Activated CD8-positive, alpha-beta T cell treated with anti-CD3 and anti-CD28 coated beads for 36 hours (primary cell): Measurements from ENCODE around the gene SVEP1. TPM values are rescaled to one million over a fixed set of nuclear protein-coding genes. Genes with fewer than 3 reads are reported as not detected.

Experiments
- ATAC-seq: fragments of 200-7000 bp; cut with Tn5 transposase; one replicate; pipeline ENCODE4 v1.10.0; 2021; ENCODE audit warnings: mild to moderate bottlenecking, moderate library complexity
- CTCF ChIA-PET: fragments of 350-600 bp; sonication (Branson Sonifier 250); formaldehyde crosslinking; loops from one replicate; lab custom pipeline; 2021; ENCODE audit warnings: antibody characterized with exemption; lab: Charles Lee
- POLR2A ChIA-PET: fragments of 350-600 bp; sonication (Branson Sonifier 250); formaldehyde crosslinking; loops from one replicate; lab custom pipeline; 2021; ENCODE audit warnings: antibody characterized with exemption; lab: Charles Lee
- DNase-seq: peaks from one replicate; pipeline ENCODE4 v3.0.0-alpha.2; 2020
- H3K27ac Mint-ChIP-seq: one replicate; pipeline ENCODE4 v1.8.0; 2021; ENCODE audit warnings: mild to moderate bottlenecking, mixed read lengths
- H3K27me3 Mint-ChIP-seq: one replicate; pipeline ENCODE4 v1.8.0; 2021; ENCODE audit warnings: mixed read lengths
- H3K36me3 Mint-ChIP-seq: one replicate; pipeline ENCODE4 v1.8.0; 2021; ENCODE audit warnings: low read depth, mixed read lengths
- H3K4me1 Mint-ChIP-seq: one replicate; pipeline ENCODE4 v1.8.0; 2021; ENCODE audit warnings: low read depth, mixed read lengths
- H3K4me3 Mint-ChIP-seq: one replicate; pipeline ENCODE4 v1.8.0; 2021; ENCODE audit warnings: mild to moderate bottlenecking, moderate library complexity, mixed read lengths
- H3K9me3 Mint-ChIP-seq: one replicate; pipeline ENCODE4 v1.8.0; 2021; ENCODE audit warnings: mixed read lengths
- intact Hi-C: fragments of 100-400 bp; cut with micrococcal nuclease; formaldehyde crosslinking; loops from one replicate; pipeline ENCODE4 v1.10.0; 2022
- total RNA-seq, 2 experiments: library from RNA; stranded (reverse); gene quantifications; one replicate each; pipeline ENCODE4 v1.2.3, GENCODE V29; 2021
- TF ChIP-seq, protein P1 (sequence below): fragments of 200-600 bp; IDR thresholded peaks from one replicate; pipeline ENCODE4 v1.8.0; 2022; ENCODE audit warnings: antibody characterized with exemption, mild to moderate bottlenecking

SVEP1 gene
- total RNA-seq, 2 experiments from 2014 or later, result not detected

DNA sequence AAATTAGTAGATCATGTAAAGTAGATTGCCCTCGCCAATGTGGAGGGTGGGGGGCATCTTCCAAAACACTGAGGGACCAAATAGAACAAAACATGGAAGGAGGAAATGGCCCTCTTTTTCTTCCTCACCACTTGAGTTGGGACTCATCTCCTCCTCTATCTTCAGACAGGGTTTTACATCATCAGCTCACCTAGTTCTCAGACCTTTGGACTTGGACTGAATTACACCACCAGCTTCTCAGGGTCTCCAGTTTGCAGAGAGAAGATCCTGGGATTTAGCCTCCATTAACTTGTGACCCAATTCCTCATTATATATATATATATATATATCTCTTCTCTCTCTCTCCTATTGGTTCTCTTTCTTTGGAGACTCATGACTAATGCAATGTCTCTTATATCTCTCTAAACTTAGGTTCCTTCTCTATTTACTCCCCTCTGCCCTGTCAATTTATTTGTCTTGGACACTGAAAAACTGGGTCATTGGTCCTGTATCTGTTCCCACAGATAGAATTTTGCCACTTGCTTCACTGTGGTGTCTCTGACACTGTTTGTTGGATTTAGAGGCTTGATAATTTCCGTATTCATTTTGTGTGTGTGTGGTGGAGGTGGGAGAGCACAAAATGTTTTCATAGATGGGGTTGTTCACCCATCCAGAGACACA is 187.6 kb downstream of the SVEP1 start:
- TF ChIP-seq, protein P1, sequence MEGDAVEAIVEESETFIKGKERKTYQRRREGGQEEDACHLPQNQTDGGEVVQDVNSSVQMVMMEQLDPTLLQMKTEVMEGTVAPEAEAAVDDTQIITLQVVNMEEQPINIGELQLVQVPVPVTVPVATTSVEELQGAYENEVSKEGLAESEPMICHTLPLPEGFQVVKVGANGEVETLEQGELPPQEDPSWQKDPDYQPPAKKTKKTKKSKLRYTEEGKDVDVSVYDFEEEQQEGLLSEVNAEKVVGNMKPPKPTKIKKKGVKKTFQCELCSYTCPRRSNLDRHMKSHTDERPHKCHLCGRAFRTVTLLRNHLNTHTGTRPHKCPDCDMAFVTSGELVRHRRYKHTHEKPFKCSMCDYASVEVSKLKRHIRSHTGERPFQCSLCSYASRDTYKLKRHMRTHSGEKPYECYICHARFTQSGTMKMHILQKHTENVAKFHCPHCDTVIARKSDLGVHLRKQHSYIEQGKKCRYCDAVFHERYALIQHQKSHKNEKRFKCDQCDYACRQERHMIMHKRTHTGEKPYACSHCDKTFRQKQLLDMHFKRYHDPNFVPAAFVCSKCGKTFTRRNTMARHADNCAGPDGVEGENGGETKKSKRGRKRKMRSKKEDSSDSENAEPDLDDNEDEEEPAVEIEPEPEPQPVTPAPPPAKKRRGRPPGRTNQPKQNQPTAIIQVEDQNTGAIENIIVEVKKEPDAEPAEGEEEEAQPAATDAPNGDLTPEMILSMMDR, result no peak
- intact Hi-C loops, result no loop called here
- no peaks in the 10 kb centered on the region for H3K27me3 Mint-ChIP-seq
- H3K36me3 Mint-ChIP-seq, result no peaks in the 10 kb centered on the region
- no peak for ATAC-seq
- no peak overlapping the region for H3K4me3 Mint-ChIP-seq
- POLR2A ChIA-PET, result no interaction called here
- H3K9me3 Mint-ChIP-seq, result no peaks in the 10 kb centered on the region
- no peaks in the 10 kb centered on the region for H3K4me1 Mint-ChIP-seq
- no peak overlapping the region for H3K27ac Mint-ChIP-seq
- CTCF ChIA-PET, result no interaction called here
- no peak for DNase-seq

DNA sequence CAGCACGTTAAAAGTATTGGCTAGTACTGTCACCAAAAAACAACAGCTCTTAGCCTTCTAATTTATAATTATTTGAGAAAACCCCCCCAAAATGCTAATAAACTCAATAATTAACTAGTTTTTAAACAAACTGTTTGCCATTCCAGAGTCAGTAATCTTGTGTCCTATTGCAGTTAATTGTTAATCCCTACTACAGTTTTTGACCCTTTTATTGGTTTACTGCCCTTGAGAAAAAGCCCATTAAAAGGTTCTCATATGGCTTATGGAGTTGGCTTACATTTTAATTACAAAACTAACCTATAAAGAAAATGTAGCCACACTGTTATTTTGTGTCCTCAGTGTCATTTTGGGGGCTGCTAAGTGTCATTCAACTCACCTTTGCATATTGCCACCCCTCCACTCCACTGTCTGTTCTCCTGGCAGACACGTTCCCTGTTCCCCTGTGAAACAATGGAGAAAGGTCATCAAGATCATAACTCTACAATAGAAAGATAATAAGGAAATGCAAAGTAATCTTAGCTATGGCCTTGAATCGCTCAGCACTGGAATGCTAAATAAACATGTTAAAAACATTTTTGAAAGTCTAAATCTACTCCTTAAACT is 190.3 kb downstream of the SVEP1 start:
- Mint-ChIP-seq H3K4me3 (no peak overlapping the region), H3K36me3 (no peaks in the 10 kb centered on the region), H3K4me1 (no peaks in the 10 kb centered on the region), H3K9me3 (no peaks in the 10 kb centered on the region), H3K27ac (no peak overlapping the region), H3K27me3 (no peaks in the 10 kb centered on the region)
- DNase-seq (no peak), ATAC-seq (no peak)
- TF ChIP-seq, protein P1, result no peak
- ChIA-PET CTCF (interaction anchor here (1.2 kb wide), 1 partner anchor 12 kb away, joined by 4 read pairs; no protein-coding TSS in a partner anchor), POLR2A (no interaction called here)
- intact Hi-C loops, result no loop called here

DNA sequence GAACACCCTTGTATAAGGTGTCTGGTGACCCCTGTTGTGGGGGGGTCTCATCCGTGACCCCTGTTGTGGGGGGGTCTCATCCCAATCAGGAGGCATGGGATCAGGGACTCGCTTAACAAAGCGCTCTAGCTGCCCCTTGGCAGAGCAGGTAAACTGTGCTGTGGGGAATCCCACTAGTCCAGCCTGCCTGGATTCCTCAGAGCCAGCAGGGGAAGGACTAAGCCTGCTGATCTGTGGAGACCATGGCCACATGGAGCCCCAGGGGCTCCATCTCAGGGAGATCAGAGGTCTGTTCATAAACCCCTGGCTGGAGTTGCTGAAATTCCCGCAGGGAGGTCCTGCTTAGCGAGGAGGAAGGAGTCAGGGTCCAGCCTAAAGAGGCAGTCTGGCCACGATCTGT is 196.1 kb downstream of the SVEP1 start:
- DNase-seq (no peak), ATAC-seq (no peak)
- ChIA-PET CTCF (no interaction called here), POLR2A (no interaction called here)
- Mint-ChIP-seq H3K4me1 (no peaks in the 10 kb centered on the region), H3K27ac (no peak overlapping the region), H3K4me3 (no peak overlapping the region), H3K9me3 (peaks cover 1% of the 10 kb centered on the region), H3K36me3 (no peaks in the 10 kb centered on the region), H3K27me3 (peaks cover 5% of the 10 kb centered on the region)
- intact Hi-C loops, result no loop called here
- TF ChIP-seq, protein P1, result no peak

DNA sequence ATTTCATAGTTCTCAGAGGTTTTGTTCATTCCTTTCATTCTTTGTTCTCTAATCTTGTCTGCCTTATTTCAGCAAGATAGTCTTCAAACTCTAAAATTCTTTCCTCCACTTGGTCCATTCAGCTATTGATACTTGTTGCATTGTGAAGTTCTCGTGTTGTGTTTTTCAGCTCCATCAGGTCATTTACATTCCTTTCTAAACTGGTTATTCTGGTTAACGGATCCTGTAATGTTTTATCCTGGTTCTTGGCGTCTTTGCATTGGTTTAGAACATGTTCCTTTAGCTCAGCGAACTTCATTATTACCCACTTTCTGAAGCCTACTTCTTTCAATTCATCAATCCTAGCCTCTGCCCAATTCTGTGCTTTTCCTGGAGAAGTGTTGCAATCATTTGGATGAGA is 196.8 kb downstream of the SVEP1 start:
- Mint-ChIP-seq H3K27me3 (peaks cover 5% of the 10 kb centered on the region), H3K27ac (no peak overlapping the region), H3K36me3 (no peaks in the 10 kb centered on the region), H3K4me1 (no peaks in the 10 kb centered on the region), H3K4me3 (no peak overlapping the region), H3K9me3 (peaks cover 1% of the 10 kb centered on the region)
- CTCF ChIA-PET, result no interaction called here
- no peak for ATAC-seq
- POLR2A ChIA-PET, result no interaction called here
- TF ChIP-seq, protein P1, result no peak
- intact Hi-C loops, result no loop called here
- DNase-seq, result no peak

DNA sequence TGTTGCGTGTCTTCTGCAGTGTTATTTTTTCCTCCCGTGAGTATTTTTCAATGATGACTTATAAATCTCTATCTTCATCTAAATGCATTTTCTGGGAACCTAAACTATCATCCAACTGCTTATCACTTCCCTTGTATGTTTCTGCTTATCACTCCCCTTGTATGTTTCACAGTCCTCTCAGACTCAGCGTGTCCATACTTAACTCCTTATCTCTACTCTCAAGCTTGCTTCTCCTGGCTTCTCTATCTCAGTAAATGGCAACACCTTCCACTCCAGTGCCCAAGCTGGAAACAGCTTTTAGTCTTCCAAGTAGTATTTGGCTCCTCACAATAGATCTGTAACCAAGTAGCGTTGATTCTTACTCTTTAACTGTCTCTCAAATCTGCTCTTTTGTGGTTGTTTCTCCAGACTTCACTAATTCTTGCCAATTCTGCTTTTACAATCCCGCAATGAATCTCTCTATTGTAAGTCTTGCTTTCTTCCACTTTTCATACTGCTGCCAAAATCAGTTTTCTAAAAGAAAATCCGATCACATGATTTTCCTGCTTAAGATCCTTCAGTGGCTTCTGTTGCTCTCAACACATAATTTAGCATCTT is 208.0 kb downstream of the SVEP1 start:
- CTCF ChIA-PET, result no interaction called here
- TF ChIP-seq, protein P1, result no peak
- DNase-seq, result no peak

More for the DNA sequence above, 208.0 kb downstream of the SVEP1 start:
- Mint-ChIP-seq H3K4me1 (no peaks in the 10 kb centered on the region), H3K27ac (no peak overlapping the region), H3K9me3 (no peaks in the 10 kb centered on the region), H3K4me3 (no peak overlapping the region), H3K27me3 (no peaks in the 10 kb centered on the region), H3K36me3 (no peaks in the 10 kb centered on the region)
- ATAC-seq, result no peak
- POLR2A ChIA-PET, result no interaction called here
- intact Hi-C loops, result no loop called here
